HG03439 (cell line): ENCODE measurements around the gene VPS39.

ENCODE experiments used
- ATAC-seq: cut with Tn5 transposase; IDR thresholded peaks from one replicate; pipeline ENCODE4 v1.9.1; 2021; ENCODE audit warnings: mild to moderate bottlenecking, moderate library complexity; ENCODE audit not compliant: unreplicated experiment

Gene VPS39

DNA sequence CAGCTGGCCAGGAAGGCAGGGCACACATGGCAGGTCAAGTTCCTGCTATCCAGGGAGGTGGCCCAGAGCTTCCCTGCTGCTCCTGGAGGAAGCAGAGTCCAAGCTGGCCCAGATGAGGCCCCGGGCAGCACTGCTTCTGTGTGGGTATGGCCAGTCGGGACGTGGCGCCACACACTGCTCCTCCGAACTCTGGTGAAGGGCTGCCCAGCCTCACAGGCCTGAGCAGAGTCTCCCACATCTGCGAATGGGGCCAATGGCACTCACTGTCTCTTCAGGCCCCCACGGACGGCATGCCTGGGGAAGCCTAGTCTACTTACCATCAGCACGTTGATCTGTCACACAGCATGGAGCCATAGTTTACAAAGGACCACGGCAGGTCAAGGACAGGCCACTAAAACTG is 49.2 kb downstream of the VPS39 start:
- no peak for ATAC-seq

DNA sequence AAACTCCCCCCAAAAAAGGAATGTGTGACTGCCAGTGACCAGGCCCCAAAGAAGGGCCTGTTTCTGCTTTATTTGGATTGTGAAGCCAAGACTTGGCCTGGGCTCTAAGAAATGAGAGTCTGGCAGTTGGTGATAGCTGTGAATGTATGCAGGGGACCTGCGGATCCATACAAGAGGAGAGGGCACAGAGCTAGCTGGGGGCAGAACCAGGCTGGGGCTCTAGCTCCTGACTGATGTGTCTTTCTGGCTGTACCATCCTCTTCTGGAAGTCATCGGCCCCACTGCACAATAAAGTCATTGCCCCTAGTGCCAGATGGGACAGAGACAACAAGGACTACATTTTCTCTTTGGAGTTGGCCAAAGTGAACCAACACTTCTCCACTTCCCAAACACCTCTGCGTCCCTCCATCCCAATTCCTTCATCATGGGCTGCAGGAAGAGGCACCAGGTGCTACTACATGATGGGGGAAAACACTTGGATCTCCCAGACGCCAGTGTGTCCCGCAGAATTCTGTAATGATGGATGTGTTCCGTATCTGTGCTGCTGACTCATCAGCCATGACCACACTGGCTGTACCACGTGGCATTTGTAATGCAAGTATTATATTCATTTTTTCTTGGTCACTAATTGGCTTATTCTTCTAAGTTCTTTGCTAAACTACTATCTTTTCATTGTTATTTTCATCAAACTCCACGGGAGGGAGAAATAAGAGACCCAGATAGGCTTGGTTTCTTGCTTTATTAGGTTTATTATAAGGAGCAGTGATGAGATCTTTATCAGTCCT is 49.9 kb downstream of the VPS39 start:
- no peak for ATAC-seq

GRCh38 chr15:42157381-42157780 is 50.7 kb downstream of the VPS39 start:
- no peak for ATAC-seq

- no peak for ATAC-seq
Measured at GRCh38 chr15:42156243-42156922, 51.7 kb downstream of the VPS39 start, which contains the start of gene PLA2G4F. Gene PLA2G4F (minus strand): TSS chr15:42156636. CDS start chr15:42156549, 87 bp downstream.

DNA sequence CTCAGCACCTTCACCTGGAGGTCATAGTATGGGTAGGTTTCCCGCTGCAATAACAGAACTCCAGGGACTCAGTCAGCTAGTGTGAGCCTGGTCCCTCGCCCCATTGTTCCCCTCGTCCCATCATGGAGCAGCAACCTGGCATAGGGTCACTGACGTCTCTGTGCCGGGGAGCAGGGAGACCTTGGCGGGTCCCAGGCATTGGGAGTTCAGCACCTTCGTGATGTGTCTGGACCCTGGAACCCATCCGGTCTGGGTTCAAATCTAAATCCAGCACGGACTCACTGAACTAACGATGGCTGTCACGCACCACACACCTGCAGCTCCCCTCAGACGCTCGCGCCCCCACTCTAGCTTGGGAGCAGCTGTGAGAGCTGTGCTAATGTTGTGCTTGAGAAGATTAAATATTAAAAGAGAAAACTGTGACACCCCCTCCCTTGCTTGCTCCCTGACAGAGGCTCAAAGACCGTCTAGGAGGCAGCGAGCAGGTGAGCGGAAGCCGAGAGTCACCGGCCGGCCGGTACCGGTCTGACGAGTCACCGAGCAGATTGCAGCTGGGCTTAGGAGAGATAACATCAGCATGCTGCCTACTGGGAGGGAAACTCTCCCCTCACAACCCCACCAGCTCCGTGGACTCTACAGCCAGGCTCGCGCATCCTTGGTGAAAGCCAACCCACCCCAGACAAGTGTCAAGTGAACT is 52.4 kb downstream of the VPS39 start:
- ATAC-seq = no peak

GRCh38 chr15:42154956-42155355 is 53.1 kb downstream of the VPS39 start:
- no peak for ATAC-seq

DNA sequence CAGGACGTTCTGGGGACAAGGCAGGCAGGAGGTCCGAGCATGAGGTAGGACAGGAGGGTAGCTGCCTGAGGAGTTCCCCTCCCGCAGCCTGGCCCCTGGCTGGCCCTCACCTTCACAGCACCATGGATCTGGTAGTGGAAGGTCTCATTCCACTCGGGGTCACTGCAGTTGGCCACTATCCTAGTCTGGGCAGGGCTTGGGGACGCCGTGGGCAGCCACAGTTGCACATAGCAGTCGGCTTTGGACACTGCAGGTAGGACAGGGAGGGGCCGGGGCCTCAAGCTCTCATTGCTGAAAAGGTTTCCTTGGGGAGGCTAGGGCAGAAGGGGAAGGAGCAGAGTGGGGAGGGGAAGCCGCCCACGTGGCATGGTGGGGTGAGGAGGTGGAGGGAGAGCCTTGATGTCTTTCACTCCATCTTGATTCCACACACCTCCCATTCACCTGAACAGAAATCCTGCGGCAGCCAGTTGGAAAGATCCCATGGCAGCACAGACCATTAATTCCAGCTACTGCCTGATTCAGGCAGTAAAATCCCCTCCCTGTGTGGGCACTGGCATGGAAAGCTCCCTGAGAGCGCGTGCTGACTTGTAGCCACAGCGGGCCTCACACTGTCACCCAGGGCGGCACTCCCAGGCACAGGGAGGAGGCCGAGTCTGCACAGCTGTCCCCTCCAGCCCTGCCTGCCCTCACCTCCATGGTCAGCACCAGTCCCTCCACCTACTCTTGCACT is 53.7 kb downstream of the VPS39 start:
- no peak for ATAC-seq

GRCh38 chr15:42153874-42154211 is 54.3 kb downstream of the VPS39 start:
- no peak for ATAC-seq

GRCh38 chr15:42152921-42153698 is 55.0 kb downstream of the VPS39 start:
- ATAC-seq = no peak

- no peak for ATAC-seq
Measured at GRCh38 chr15:42152196-42152920, 55.7 kb downstream of the VPS39 start.

- ATAC-seq = no peak
Measured at GRCh38 chr15:42151736-42152135, 56.4 kb downstream of the VPS39 start.

DNA sequence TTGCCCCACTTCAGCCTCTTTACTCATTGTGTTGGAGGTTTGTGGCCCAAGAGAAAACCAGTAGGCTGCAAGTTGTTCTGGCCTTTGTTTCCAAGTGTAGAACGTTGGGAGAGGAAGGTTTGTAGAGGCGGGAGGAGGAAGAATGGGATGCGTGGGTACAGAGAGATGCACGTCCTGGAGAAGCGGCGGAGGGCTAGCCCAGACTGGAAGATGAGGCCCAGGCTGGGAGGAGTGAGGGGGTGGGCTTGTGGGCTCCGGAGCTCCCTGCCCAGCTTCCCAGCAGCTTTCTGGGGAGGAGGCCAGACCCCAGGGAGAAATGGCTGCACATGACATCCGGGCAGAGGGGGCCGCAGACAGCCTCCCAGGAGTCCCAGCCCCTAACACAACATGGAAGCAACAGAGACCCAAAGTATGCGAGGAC is 57.0 kb downstream of the VPS39 start:
- no peak for ATAC-seq

- no peak for ATAC-seq
Measured at GRCh38 chr15:42150219-42150970, 57.7 kb downstream of the VPS39 start.

- ATAC-seq = no peak
Measured at GRCh38 chr15:42149493-42150218, 58.4 kb downstream of the VPS39 start.

DNA sequence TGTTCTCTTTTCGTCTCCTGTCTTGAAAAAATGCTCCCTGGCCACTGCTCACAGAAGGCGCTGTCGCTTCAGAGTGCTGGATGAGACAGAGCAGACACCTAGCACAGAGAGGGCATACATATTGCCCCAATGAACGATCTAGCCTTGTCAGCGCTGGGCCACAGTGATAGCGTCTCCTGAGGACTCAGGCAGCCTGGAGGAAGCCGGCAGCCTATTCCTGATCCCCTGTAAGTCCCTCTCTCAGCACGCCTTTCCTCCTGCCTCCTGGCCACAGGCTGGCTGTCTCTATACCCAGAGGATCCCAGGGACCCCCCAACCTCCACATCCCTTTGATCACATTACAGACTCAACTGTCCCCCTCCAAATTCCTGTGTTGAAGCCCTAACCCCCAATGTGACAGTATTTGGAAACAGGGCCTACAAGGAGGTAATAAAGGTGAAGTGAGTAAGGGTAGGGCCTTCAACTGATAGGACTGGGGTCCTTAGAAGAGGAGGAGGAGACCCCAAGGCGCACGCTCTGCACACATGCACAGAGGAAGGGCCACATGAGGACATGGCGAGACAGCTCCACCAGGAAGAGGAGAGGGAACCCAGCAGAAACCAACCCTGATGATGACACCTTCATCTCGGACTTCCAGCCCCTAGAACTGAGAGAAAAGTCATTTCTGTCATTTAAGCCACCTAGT is 59.2 kb downstream of the VPS39 start:
- ATAC-seq = no peak

- no peak for ATAC-seq
Measured at GRCh38 chr15:42147431-42147735, 60.7 kb downstream of the VPS39 start.

DNA sequence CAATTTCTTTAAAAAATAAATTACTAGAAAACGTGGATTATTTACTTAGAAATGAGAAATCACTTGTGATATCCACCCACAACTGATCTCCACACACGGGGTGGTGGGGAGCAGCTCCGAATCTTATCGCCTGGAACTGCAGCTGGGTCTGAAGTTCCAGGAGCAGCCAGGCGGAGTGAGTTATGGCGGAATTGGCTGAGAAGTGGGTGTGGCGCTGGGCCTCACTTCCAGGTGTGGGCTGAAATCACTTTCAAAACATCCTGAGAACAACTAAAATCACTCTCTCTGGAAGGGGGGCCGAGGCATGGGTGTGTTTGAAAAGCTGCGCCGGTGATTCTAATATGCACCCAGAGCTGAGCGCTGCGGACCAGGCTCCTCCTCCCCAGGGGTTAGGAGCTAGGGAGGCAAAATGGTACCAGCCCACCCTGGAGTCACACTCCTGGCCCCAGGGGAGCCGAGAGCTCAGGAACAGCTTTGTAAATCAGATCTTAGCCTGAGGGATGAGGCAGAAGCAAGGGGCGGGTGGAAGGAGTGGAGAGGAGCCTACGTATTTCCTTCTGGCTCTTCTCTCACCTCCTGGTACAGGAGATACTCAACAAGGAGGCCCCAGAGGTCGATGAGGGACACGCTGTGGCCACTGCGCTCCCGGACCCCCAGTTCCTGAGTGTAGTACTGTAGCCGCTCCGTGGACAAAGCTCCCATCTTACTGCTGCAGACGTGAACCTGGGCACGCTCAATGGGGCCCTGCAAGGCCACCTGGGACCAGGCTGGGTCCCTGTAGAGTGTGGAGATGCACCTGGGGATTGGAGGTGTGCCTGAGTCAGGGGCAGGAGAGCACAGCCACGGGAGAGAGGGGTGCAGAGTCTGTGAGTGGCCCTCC is 61.3 kb downstream of the VPS39 start:
- no peak for ATAC-seq
